HepG2 (cell line): ENCODE measurements around the gene LRRC8E. TPM values are rescaled to one million over a fixed set of nuclear protein-coding genes. Genes with fewer than 3 reads are reported as not detected.

ENCODE experiments used
- CSRNP1 ChIP-seq: sonication (generic); formaldehyde crosslinking; IDR thresholded peaks from 2 replicates; pipeline ENCODE4 v1.8.1; 2023; ENCODE audit warnings: mild to moderate bottlenecking, missing genetic modification reagents
- GABPB1 ChIP-seq: IDR thresholded peaks from 2 replicates; pipeline ENCODE4 v1.6.1; 2016; ENCODE audit warnings: mild to moderate bottlenecking, missing genetic modification reagents, moderate library complexity, missing compliant biosample characterization
- GTF2F1 ChIP-seq: fragments of 150-350 bp; IDR thresholded peaks from 2 replicates; pipeline ENCODE4 v1.6.1; 2014; ENCODE audit warnings: low read length
- PCBP1 ChIP-seq: fragments of 200-400 bp; formaldehyde crosslinking; IDR thresholded peaks from 2 replicates; pipeline ENCODE4 v1.6.1; 2017; ENCODE audit warnings: mild to moderate bottlenecking, low read depth, low read length, borderline replicate concordance
- SMARCC2 ChIP-seq: fragments of 450-650 bp; IDR thresholded peaks from 2 replicates; pipeline ENCODE4 v1.6.1; 2017; ENCODE audit warnings: antibody characterized with exemption, mild to moderate bottlenecking
- THRA ChIP-seq: sonication (generic); formaldehyde crosslinking; IDR thresholded peaks from 2 replicates; pipeline ENCODE4 v1.4.0; 2020; ENCODE audit warnings: missing genetic modification reagents, borderline replicate concordance
- XRCC5 ChIP-seq: fragments of 200-400 bp; formaldehyde crosslinking; optimal IDR thresholded peaks from 2 replicates; pipeline ENCODE3; 2017; ENCODE audit warnings: mild to moderate bottlenecking, low read length
- polyA plus RNA-seq, 8 experiments: library from polyadenylated mRNA; depleted of rRNA in 3 of 8; stranded (reverse) in 7 of 8; unstranded in 1 of 8; fragments of >200 nt; fragmentation: Illumina TruSeq in 4 of 8; extraction: Trizol in 4 of 8; gene quantifications; 2 replicates each; pipeline versions ENCODE4 v1.2.1 to v1.2.3, GENCODE V29; 2011 to 2016; ENCODE audit warnings: low read depth in 4 of 8, missing spikeins in 1 of 8, mixed read lengths in 1 of 8; ENCODE audit not compliant: insufficient read depth in 1 of 8
- total RNA-seq, 5 experiments: library from RNA; depleted of rRNA; stranded (reverse); fragments of >200 nt; fragmentation: Illumina TruSeq; extraction: Trizol; gene quantifications; 2 replicates each; pipeline ENCODE4 v1.2.3, GENCODE V29; 2016; ENCODE audit warnings: low read depth in 1 of 5
- TF ChIP-seq, protein P1 (sequence below): sonication (generic); formaldehyde crosslinking; IDR thresholded peaks from 2 replicates; pipeline ENCODE4 v1.8.0; 2022; ENCODE audit warnings: mild to moderate bottlenecking, missing genetic modification reagents
- TF ChIP-seq, protein P2 (sequence below): sonication (generic); formaldehyde crosslinking; IDR thresholded peaks from 2 replicates; pipeline ENCODE4 v1.8.1; 2023; ENCODE audit warnings: mild to moderate bottlenecking, moderate library complexity, missing genetic modification reagents
- TF ChIP-seq, protein P3 (sequence below): sonication (generic); formaldehyde crosslinking; IDR thresholded peaks from 2 replicates; pipeline ENCODE4 v1.4.0; 2020; ENCODE audit warnings: missing genetic modification reagents
- TF ChIP-seq, protein P4 (sequence below): sonication (generic); formaldehyde crosslinking; IDR thresholded peaks from 2 replicates; pipeline ENCODE4 v1.5.0; 2020; ENCODE audit warnings: mild to moderate bottlenecking, missing genetic modification reagents, borderline replicate concordance

Gene LRRC8E
- total and polyA plus RNA-seq, 2 of the 13 experiments (the other 11 are each of a cell fraction or from before 2014, with no cell fraction given): 8.0 to 10.3 TPM

- peak; percentile 85 for TF ChIP-seq GABPB1
- peak; percentile 76 for TF ChIP-seq XRCC5
- TF ChIP-seq, protein P1, sequence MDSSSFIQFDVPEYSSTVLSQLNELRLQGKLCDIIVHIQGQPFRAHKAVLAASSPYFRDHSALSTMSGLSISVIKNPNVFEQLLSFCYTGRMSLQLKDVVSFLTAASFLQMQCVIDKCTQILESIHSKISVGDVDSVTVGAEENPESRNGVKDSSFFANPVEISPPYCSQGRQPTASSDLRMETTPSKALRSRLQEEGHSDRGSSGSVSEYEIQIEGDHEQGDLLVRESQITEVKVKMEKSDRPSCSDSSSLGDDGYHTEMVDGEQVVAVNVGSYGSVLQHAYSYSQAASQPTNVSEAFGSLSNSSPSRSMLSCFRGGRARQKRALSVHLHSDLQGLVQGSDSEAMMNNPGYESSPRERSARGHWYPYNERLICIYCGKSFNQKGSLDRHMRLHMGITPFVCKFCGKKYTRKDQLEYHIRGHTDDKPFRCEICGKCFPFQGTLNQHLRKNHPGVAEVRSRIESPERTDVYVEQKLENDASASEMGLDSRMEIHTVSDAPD (CRISPR knock-in tag): 0 out of 2 replicates have a peak, but pooled peaks have one; percentile 63
- TF ChIP-seq, protein P2, sequence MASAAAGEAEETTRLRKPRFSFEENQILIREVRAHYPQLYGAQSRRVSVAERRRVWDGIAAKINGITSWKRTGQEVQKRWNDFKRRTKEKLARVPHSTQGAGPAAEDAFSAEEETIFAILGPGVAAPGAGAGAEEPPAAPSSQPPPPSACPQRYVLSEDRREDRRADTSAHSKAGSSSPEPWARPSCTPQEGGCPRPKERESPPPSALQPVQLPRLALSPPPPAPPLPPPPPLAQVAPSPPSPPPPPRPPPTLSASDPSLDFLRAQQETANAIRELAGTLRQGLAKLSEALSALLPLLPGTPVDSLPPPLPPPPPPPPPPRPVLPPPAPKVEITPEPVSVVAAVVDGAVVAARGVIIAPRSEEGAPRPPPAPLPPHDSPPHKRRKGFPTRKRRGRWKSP (CRISPR knock-in tag): peak; percentile 75; the same call in 1 of the 2 replicates
- TF ChIP-seq PCBP1: 0 out of 2 replicates have a peak, but pooled peaks have one; percentile 26
- TF ChIP-seq CSRNP1 (CRISPR knock-in tag): no peak
- TF ChIP-seq, protein P3, sequence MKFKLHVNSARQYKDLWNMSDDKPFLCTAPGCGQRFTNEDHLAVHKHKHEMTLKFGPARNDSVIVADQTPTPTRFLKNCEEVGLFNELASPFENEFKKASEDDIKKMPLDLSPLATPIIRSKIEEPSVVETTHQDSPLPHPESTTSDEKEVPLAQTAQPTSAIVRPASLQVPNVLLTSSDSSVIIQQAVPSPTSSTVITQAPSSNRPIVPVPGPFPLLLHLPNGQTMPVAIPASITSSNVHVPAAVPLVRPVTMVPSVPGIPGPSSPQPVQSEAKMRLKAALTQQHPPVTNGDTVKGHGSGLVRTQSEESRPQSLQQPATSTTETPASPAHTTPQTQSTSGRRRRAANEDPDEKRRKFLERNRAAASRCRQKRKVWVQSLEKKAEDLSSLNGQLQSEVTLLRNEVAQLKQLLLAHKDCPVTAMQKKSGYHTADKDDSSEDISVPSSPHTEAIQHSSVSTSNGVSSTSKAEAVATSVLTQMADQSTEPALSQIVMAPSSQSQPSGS (CRISPR knock-in tag): peak; percentile 49; the same call in 1 of the 2 replicates
- no peak for TF ChIP-seq SMARCC2
- TF ChIP-seq, protein P4, sequence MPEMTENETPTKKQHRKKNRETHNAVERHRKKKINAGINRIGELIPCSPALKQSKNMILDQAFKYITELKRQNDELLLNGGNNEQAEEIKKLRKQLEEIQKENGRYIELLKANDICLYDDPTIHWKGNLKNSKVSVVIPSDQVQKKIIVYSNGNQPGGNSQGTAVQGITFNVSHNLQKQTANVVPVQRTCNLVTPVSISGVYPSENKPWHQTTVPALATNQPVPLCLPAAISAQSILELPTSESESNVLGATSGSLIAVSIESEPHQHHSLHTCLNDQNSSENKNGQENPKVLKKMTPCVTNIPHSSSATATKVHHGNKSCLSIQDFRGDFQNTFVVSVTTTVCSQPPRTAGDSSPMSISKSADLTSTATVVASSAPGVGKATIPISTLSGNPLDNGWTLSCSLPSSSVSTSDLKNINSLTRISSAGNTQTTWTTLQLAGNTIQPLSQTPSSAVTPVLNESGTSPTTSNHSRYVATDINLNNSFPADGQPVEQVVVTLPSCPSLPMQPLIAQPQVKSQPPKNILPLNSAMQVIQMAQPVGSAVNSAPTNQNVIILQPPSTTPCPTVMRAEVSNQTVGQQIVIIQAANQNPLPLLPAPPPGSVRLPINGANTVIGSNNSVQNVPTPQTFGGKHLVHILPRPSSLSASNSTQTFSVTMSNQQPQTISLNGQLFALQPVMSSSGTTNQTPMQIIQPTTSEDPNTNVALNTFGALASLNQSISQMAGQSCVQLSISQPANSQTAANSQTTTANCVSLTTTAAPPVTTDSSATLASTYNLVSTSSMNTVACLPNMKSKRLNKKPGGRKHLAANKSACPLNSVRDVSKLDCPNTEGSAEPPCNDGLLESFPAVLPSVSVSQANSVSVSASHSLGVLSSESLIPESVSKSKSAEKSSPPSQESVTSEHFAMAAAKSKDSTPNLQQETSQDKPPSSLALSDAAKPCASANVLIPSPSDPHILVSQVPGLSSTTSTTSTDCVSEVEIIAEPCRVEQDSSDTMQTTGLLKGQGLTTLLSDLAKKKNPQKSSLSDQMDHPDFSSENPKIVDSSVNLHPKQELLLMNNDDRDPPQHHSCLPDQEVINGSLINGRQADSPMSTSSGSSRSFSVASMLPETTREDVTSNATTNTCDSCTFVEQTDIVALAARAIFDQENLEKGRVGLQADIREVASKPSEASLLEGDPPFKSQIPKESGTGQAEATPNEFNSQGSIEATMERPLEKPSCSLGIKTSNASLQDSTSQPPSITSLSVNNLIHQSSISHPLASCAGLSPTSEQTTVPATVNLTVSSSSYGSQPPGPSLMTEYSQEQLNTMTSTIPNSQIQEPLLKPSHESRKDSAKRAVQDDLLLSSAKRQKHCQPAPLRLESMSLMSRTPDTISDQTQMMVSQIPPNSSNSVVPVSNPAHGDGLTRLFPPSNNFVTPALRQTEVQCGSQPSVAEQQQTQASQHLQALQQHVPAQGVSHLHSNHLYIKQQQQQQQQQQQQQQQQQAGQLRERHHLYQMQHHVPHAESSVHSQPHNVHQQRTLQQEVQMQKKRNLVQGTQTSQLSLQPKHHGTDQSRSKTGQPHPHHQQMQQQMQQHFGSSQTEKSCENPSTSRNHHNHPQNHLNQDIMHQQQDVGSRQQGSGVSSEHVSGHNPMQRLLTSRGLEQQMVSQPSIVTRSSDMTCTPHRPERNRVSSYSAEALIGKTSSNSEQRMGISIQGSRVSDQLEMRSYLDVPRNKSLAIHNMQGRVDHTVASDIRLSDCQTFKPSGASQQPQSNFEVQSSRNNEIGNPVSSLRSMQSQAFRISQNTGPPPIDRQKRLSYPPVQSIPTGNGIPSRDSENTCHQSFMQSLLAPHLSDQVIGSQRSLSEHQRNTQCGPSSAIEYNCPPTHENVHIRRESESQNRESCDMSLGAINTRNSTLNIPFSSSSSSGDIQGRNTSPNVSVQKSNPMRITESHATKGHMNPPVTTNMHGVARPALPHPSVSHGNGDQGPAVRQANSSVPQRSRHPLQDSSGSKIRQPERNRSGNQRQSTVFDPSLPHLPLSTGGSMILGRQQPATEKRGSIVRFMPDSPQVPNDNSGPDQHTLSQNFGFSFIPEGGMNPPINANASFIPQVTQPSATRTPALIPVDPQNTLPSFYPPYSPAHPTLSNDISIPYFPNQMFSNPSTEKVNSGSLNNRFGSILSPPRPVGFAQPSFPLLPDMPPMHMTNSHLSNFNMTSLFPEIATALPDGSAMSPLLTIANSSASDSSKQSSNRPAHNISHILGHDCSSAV (CRISPR knock-in tag): no peak
- no peak for TF ChIP-seq GTF2F1
- TF ChIP-seq THRA (CRISPR knock-in tag): peak; percentile 67
These were observed 31.6 kb downstream of the LRRC8E start, which contains the start of gene SNAPC2 (continued) for GRCh38 chr19:7919610-7920518.
